Mucosa of gallbladder (tissue), 1 donor: ENCODE measurements around the gene SF3B1. TPM values are rescaled to one million over a fixed set of nuclear protein-coding genes. Genes with fewer than 3 reads are reported as not detected.
"Not testable (repeated sequence)": the region's sequence is repeated elsewhere in the genome, so short reads cannot be mapped to it uniquely, and the experiment has no call there.

ENCODE experiments used
- DNase-seq: peaks from one replicate; pipeline ENCODE4 v3.0.0-alpha.2; 2020; ENCODE audit warnings: low spot score
- total RNA-seq: library from RNA; stranded (reverse); gene quantifications from one replicate; pipeline ENCODE4 v1.2.1, GENCODE V29; 2021
- donor health status: DM: no; HTN: no; CAD: no.

Gene SF3B1
- total RNA-seq, 1 donor from 2014 or later, result 206 TPM

DNA sequence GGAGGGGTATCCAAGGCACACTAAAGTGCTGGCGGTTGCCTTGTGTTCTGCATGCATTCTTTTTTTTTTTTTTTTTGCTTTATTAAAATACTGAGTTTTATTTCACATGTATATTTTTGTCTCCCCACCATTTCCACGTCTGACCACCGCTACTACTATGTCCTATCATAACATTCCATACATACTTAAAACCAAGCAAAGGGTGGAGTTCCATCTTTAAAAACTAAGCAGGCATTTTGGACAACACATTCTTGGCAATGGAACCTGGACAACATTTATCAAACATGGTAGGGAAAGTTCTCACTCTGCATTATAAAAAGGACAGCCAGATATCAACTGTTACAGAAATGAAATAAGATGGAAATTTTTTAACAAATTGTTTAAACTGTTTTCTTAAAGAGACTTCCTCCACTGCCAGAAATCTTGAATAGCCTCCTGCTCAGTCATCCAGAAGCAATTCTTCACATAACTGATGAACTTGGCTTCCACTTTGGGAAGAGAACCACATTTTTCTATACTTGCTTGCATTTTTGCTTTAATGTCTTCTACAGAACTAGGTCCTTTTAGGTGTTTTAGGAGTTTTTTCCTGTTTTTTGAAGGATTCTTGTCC, 55.4 kb downstream of the SF3B1 start:
- not testable (repeated sequence) for DNase-seq

DNA sequence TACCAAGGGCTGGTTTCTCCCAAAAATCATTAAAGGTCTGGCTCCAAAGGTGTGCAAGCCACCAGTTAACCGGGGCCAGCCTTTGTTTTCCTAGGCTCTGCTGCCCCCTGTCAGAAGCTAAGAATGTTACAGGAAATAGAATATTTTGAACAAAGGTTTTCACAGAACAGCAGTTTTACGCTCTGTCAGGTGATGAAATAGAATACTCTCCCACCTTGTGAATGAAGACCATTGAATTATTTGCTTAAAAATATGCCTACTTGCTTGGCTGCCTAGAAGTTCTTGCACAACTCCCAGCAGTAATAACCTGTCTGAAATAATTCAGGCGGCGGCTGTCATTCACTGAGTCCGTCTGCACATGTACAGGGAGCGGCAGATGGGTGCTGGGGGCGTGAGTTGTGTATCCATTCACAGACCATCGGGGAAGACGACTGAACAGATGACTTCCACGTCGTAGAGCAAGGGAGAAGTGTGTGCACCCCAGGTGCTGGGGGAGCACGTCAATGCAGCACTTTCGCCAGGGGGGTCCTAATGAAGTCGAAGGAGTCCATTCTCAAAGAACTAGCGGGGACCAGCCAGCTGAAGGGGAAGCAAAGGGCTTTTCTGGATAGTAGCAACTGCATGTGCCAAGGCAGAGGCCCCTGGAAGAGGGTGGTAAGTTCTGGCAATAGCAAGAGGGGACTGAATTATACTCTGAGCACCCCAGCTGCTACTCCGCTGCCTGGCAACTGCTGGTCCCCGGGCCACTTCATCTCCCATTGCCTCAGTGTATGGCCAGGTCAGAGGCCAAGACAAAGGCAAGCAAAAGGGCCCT, 56.1 kb downstream of the SF3B1 start:
- DNase-seq, result peak; percentile 51

DNA sequence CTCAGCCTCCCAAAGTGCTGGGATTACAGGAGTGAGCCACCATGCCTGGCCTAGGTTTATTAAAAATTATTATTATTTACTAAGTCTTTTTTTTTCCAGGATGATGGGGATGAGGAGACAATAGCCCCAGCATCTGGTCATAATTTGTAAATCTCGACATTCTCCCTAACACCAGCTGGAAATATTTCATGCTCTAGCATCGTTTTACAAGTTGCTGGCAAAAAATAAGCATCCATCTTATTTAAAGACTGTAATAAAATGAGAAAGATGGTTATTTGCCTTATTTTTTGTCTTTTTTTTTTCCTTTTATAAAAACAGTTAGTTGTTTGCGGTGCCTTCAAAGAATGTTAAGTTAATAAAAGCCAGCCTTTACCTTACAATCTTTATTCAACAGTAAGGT, 56.7 kb downstream of the SF3B1 start:
- no peak for DNase-seq

DNA sequence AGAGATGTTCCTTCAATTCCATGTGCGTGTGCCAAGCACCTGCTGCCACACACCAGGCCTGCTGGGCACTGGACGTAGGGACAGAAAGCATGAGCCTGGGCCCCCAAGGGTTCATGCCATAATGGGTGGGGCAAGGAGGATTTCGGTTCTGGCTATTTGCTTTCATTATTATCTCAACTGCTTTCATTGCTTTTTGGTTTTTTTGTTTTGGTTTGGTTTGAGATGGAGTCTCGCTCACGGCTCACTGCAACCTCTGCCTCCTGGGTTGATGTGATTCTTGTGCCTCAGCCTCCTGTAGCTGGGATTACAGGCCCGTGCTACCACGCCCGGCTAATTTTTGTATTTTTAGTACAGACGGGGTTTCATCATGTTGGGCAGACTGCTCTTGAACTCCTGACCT, 57.2 kb downstream of the SF3B1 start:
- DNase-seq, result no peak

DNA sequence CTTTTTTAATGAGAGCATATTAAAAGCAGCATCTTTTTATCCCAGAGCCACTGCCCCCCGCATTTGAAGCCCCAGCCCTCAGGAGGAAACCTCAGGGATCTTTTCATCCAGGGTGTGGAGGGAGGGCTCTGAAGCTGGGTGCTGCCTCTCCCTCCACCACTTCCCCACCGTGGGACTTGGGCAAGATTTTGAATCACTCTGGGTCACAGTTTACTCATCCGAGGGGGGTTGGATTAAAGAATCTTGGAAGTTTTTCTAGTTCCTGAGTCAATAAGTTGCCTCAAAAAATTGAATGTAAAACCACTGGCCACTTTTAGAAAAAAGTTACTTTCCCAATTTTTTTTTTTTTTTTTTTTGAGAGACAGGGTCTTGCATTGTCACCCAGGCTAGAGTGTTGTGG, 62.2 kb downstream of the SF3B1 start:
- no peak for DNase-seq

DNA sequence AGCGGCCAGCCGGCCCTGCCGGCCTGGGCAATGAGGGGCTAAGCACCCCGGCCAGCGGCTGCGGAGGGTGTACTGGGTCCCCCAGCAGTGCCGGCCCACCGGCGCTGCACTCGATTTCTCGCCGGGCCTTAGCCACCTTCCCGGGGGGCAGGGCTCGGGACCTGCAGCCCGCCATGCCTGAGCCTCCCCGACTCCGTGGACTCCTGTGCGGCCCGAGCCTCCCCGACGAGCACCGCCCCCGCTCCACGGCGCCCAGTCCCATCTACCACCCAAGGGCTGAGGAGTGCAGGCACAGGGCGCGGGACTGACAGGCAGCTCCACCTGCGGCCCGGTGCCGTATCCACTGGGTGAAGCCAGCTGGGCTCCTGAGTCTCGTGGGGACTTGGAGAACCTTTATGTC, 64.2 kb downstream of the SF3B1 start:
- not testable (repeated sequence) for DNase-seq

- peak; percentile 24 for DNase-seq
Measured at GRCh38 chr2:197369933-197370320, 64.9 kb downstream of the SF3B1 start.

DNA sequence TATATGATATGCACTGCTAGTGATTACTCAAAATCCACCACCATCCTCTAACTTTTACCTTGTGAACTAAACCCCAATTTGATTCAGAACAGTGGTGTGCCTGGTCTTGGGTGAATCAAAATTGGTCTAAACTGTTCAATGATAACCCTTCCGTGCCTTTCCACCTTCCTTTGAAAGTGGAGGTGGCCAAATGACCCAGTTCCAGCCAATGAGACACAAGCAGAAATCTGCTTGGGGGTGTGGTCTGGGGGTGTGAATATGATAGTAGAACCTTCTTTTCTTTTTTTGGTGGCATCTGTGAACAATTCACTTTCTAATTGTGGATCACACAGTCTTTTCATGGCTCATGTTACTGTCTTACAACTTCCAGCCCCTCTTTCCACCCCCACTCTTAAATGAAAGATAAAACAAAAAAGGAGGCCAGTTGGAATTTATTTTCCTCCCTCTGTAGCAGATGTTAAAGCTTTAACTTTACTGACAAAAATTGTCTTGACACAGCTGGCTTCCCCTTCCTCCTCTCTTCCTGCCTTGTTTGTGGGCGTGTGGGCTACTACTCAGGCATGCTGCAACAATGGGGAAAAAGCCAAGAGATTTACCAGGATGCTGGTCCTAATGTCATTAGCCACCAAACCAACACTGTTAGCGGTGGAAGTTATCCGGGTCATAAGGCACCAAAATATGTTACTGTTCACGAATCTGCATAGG, 65.4 kb downstream of the SF3B1 start:
- DNase-seq, result no peak

DNA sequence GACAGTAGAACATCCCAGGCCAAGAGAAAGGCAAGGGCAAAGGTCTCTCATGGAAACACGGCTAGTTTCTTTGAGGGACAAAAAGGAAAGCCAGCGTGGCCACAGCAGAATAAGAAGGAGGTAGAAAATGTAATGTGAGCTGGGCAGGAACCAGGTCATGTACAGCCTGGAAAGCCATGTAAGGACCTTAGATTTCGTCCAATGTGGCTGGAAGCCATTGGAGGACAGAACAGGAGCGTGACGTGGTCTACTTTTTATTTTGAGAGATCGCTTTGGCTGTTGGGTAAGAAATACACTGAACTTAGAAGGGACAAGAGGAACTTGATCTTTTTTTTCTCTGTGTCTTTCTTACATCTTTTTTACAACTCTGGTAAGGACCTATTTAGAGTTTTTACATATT, 66.4 kb downstream of the SF3B1 start:
- no peak for DNase-seq

GRCh38 chr2:197363998-197364397, 70.8 kb downstream of the SF3B1 start:
- no peak for DNase-seq

GRCh38 chr2:197360744-197361156, 74.1 kb downstream of the SF3B1 start:
- DNase-seq, result no peak

DNA sequence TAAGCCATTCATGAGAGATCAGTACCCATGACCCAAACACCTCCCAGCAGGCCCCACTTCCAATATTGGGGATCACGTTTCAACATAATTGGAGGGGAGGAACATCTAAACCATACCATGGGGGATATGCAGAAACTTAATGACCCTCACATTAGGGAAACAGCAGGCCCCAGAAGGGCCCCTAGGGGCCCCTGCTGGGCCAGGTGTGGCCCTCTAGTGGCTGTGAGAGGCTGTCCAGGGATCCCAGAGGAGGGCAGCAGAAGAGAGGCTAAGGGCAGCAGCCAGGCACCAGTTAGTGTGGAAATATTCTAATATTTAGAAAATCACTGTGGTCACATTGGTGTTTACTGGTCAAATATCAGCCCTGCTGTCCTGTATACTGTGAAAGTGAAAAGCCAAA, 75.0 kb downstream of the SF3B1 start:
- no peak for DNase-seq

DNA sequence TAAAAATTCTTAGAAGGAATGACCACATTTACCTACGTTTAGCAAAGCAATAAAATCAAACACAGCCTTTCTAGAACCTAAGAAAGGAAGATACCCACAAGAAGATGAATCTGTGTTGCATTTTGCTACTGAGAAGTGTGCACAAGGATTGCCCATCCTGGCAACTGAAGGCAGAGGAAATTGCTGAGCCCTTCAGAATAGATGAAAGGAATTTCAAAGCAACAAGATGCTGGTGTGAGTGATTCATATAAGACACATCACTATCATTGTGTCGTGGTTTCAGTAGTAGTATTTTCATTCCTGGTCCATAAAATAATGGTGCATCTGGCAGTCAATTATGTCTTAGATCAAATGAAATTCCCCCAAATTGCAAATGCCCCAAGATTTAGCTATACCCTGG, 75.9 kb downstream of the SF3B1 start:
- no peak for DNase-seq

DNA sequence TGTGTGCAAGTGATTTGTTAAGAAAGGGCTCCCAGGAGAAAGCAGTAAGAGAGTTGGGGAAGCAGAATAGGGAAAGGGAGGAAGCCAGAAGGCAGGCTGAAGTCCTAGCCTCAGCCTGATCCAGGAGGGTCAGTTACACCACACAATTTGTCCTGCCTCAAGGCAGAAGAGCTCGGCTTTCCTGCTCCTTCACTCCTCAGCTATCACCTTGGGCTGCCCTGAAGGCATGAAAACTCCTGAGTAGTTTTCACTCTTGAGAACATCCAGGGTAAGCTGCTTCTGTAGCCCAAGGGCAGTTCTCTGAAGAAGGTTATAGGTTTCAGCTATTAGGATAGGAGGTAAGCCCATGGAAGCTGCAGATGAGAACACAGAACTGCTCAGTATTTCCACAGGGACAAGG, 76.8 kb downstream of the SF3B1 start:
- no peak for DNase-seq

DNA sequence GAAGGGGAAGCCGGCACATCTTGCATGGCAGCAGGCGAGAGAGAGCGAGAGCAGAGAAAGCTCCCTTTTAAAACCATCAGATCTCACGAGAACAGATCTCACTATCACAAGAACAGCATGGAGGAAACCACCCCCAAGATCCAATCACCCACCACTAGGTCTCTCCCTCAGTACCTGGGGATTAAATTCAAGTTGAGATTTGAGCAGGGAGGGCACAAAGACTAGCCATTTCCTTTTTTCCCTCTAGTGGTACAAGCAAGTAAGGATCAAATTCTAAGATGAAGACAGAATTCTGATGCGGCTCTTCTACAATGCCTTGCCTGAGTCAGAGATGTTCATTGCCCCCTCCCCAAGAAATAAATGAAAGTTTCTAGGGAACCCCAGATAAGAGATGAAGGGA, 78.7 kb downstream of the SF3B1 start:
- no peak for DNase-seq

DNA sequence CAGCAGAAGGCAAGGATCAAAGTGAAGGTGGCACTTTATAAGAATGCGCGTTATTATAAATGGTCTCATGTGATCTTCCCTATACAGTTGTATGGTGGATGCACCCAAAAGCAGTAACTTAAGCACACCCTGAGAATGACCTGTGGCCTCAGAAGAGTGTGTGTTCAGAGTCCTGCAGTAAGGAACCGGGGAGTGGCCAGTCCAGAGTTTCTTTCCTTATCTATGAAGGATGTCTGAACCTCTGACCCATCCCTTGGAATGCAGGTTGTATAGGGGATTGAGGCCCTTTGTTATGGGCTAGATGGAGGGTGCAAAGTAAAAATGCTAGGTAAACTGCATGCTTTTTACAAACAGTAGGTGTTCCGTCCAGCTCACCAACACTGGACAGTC, 80.7 kb downstream of the SF3B1 start:
- no peak for DNase-seq

- no peak for DNase-seq
Measured at GRCh38 chr2:197353393-197354168, 81.2 kb downstream of the SF3B1 start.

- no peak for DNase-seq
Measured at GRCh38 chr2:197349699-197350098, 85.1 kb downstream of the SF3B1 start.

GRCh38 chr2:197348721-197349360, 86.0 kb downstream of the SF3B1 start:
- no peak for DNase-seq

DNA sequence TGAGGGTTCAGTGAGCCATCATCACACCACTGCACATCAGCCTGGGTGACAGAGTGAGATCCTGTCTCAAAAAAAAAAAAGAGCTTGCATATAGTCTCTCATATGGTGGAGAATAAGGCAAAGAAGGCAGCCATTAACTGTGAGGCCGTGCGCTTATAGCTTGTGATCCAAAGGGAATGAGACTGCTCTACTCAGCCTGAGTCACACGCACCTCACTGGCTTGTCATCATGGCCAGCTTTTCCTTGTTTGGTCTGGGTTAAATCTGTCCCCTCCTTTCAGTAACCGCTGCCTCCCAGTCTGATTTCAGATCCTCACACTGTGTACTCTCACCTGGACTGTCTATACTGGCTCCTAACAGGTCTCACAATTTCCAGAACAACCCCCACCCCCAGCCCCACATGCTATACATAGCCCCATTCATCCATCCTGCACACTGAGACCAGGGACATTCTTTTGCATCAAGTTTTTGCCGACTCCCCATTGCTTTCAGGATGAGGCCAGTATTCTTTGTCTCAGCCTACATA, 88.9 kb downstream of the SF3B1 start:
- DNase-seq, result no peak

DNA sequence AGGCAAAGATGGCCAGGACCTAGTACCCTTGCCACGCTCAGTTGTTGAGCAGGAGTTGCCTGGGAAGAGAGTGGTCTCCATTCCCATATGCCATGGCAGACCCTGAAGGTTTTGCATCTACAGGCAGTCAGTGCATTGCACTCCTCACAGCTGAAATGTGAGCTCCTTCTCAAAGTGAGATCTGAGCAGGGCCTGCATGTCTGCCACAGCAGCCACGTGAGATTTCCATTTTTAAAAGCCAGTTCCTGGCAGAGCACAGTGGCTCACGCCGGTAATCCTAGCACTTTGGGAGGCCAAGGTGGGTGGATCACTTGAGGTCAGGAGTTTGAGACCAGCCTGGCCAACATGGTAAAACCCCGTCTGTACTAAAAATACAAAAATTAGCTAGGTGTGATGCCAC, 90.9 kb downstream of the SF3B1 start:
- DNase-seq, result not testable (repeated sequence)
